Measurements from ENCODE around the gene MGMT.

MGMT gene

DNA sequence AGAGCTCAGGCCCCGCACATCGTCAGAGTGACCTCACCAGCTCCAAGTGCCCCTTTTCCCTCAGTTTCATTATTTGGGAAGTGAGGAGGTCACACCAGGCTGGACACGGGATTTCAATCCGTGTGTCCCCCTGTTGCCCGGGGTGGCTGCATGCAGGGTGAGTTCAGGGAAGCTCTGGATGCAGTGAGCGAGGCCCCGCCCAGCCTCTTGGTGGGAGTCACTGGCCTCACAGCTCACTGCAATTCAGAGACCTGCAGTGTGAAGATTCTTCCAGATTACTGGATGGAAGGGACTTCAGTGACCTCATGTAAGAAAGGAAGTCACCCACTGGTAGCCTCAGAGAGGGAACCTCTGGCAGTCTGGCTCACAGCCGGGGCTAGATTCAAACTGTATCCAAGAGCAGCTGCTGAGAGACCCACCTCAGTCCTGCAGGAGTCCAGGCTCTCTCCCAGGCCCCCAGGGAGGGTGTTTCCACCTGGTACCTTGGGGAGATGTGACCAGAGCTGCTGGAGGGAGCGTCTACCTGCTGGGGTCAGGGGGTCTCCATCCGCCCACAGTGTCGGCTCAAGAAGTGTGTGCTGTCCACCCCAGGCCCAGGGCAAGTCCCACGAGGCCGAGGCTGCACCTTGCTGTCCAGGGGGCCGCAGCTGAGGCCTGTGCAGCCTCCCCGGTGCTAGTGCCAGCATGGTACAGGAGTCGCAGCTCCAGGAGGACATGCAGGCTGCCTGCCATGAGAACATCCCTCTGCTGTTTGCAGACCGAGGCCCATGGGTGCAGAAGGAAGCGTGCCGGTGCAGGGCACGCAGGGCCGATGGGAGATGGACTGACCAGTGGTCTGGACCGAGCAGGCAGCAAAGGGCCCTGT is 54.4 kb downstream of the MGMT start:
- DNase-seq (ENCODE audit: low read depth), result no peak

GRCh38 chr10:129522041-129522585 is 55.1 kb downstream of the MGMT start:
- DNase-seq (ENCODE audit: low read depth), result no peak

- DNase-seq (ENCODE audit: low read depth), result no peak
Observed at GRCh38 chr10:129523031-129523722, 56.1 kb downstream of the MGMT start.

DNA sequence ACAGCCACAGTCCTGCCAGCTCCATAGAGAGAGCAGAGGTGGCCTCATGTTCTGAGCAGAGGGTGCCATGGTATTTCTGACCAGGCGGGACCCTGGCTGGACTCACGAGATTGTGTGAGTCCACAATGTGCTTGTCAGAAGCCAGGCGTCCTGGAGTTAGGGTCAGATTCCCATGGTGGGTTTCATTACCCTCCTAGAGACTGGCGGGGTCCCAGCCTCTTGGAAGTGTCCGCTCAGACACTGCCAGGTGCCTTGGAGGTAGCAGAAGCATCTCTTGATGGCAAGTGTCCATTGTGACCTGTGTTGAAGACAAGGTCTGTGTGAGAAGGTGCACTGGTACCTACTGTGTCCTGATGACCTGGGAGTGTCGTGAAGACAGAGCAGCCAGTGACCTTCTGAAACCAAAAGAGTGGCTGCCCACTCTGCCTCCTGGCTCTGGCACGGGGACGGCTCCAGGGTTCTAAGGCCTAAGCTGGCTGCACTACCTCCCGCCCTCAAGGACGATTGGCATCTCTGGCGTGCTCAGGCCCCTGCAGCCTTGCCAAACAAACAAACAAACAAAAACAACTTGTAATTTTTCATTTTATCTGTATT is 56.8 kb downstream of the MGMT start:
- DNase-seq (ENCODE audit: low read depth), result no peak

DNA sequence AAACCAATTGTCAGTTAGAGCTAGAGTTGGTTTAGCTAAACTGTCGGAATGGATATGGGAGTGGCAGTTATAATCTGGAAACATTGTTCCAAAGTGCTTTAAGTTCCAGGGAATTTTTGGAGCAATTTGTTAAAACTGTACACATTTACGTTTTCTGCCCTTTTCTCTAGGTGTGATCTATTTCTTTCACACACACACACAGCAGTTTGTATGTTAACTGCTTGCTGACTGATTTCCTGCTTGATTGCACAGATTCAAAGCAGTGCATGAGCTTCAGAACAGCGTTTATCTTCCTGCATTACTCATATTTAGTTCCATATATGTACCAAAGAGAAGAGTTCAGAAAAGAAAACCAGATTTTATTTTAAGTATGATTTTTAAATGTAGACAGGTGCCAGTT is 57.9 kb downstream of the MGMT start:
- DNase-seq (ENCODE audit: low read depth), result no peak

- DNase-seq (ENCODE audit: low read depth), result no peak
Observed at GRCh38 chr10:129525401-129525801, 58.4 kb downstream of the MGMT start.

GRCh38 chr10:129526943-129527342 is 59.9 kb downstream of the MGMT start:
- no peak for DNase-seq (ENCODE audit: low read depth)

DNA sequence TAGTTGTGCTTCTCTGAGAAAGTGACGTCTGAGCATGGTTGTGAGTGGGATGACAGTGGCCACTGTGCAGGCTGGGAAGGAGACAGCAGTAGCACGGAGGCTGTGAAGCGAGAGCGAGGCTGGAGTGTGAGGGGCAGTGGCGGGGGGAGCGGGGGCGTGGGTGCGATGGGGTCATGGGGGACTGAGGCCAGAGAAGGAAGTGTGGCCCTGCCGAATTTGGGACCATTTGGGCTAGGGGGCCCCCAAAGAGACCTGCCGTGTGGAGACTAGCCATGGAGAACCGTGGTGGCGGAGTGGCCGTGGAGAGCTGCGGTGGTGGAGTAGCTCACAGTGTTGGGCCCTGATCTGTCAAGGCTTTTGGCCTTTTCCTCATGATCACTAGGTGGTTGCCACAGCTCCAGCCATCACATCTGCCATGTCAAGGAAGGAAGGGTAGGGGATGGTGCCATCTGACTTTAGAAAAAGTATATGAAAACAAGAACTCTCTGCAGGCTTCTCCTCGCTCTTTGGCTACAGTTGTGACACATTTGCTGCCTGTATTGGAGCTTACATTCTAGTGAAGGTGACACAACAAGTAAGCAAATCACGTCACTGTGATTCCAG is 61.4 kb downstream of the MGMT start:
- no peak for DNase-seq (ENCODE audit: low read depth)

GRCh38 chr10:129530581-129530980 is 63.5 kb downstream of the MGMT start:
- DNase-seq (ENCODE audit: low read depth), result no peak

DNA sequence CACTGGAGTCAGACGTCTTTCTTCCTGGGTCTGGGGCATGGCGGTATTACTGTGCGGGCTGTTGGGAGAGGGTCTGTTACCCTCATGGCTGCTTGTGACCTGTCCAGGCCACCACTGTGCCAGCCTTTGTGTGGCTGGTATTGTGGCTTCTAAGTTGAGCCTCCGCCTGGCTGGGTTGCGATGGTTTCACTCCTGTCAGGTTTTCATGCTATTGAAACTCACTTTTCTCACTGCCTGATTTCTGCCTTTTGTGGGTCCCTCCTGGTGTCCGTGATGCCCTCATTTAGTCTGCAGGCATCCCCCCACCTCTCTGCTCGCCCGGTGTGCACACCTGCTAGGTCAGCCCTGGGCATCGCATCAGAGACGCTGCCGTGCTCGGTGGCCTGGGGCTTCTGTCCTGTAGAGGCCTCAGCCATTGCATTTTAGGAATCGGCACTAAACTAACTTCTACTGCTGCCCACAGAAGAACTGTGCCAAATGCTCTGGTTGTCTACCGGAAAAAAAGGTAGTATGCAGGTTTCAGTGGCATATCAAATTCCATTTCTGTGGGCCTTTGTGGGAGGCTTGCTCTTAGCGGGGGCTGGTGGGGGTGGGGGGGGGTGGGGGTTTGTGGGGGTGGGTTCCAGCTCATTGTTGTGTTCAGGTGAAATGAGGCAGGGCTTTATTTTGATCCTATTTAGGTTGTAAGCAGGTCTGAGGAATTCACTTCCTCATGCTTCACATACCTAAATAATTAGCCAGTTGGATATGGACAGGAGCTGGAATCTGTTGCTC is 64.3 kb downstream of the MGMT start:
- no peak for DNase-seq (ENCODE audit: low read depth)

- no peak for DNase-seq (ENCODE audit: low read depth)
Observed at GRCh38 chr10:129531969-129532660, 65.1 kb downstream of the MGMT start.

GRCh38 chr10:129532838-129533237 is 65.8 kb downstream of the MGMT start:
- no peak for DNase-seq (ENCODE audit: low read depth)

GRCh38 chr10:129533281-129533680 is 66.2 kb downstream of the MGMT start:
- no peak for DNase-seq (ENCODE audit: low read depth)

DNA sequence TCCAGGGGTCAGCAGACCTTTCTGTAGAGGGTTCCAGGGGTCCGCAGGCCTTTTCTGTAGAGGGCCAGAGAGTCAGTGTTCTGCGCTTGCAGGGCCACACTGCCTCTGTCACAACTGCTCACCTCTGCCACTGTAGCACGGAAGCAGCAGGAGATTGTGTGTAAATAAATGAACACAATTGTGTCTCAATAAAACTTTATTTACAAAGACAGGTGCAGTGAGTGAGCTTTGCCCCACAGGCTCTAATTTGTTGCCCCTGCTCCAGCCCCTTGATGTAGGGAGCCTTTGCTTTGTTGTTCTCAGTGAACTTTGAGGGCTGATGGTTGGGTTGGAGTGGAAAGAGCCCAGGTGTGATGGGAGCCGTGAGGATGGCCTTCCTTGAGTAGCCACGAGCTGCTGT is 67.8 kb downstream of the MGMT start:
- DNase-seq (ENCODE audit: low read depth), result no peak

DNA sequence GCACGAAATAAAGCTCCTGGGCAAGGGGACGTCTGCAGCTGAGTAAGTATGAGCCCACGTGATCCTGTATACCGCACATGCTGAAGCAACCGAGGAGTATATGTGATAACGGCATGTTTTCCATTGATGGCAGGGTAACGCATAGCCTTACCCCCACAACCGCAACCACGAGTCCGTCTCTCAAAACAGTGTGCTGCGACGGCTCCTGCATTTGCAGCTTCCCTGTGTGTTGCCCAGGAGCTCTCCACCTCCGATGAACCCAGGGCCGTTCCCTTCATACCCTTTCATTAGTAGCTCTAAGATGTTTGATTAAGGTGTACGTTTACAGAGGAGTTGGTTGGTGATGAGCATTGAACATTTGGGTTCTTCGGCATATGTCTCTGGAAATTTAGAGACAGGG is 69.3 kb downstream of the MGMT start:
- no peak for DNase-seq (ENCODE audit: low read depth)

DNA sequence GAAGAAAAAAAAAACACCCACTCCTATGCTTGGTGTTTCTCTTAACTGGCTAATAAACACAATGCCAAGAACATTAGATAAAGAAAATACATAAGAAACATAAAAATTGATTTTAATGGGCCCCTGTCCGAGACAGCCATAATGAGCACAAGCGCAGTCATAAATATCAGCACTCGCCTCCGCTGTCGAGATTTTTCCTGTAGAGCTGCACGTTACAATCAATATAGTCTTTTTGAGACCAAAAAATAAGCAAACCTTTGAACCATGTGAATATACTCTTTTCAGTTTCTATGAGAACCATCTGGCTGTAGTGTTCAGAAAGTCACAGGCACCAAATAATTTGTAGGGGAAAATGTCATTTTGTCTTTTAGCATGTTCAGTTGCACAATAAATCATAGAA is 70.1 kb downstream of the MGMT start:
- no peak for DNase-seq (ENCODE audit: low read depth)

DNA sequence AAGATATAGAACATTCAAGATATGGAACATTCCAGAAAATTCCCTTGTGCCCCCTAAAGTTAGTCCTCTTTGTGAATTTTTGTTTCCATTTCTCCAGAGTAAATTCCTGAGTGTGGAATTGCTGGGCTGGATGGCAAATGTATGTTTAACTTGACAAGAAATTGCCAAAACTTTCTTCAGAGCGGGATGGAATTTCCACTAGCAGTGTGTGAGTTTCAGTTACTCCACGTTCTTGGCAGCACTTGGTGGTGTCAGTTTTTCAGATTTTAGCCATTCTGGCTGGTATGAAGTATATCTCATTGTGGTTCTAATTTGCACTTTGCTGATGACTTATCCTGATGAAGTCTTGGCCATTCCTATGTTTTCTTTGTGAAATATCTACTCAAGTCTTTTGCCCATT is 71.2 kb downstream of the MGMT start:
- DNase-seq (ENCODE audit: low read depth), result no peak

- no peak for DNase-seq (ENCODE audit: low read depth)
Observed at GRCh38 chr10:129541200-129541599, 74.2 kb downstream of the MGMT start.

DNA sequence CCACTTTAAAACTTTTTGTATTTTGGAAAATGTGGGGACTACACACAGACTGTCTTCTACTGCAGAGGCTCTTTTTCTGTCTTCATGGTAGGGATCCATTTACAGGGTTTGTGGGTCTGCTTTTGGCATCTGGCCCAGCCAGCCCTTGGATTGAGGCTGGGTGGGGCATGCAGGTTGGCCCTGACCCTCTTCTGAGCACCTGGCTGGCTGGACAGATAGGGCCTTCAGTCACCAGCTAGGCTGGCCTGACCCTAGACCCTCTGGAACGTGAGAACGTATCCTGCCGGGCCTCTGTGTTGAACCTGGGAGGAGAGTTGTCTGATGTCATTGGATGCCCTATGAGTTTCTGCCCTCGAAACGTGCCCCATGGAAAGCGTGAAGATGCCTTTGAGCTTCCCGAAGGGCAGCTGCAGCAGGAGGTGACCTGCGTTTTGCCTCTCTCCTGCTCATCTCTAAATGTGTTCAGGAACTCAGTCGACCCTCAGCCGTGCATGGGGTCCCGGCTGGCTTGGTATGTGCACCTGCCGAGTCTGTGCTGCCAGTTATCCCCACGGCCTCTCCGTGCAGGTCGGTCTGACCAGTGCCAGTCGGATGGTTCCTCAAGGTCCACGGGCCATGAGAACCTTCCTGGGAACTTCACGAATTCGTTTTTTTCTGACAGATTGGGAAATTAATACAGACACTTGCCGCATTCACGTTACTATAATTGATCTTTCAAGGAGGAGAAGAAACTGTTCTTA is 74.9 kb downstream of the MGMT start:
- DNase-seq (ENCODE audit: low read depth), result no peak

GRCh38 chr10:129542589-129542988 is 75.5 kb downstream of the MGMT start:
- DNase-seq (ENCODE audit: low read depth), result no peak

All from T-helper 22 cell (primary cell).